HEK293 (cell line): Measurements from ENCODE around the gene ETF1.

ENCODE experiments used
- BCL11B ChIP-seq: fragments of 450-650 bp; formaldehyde crosslinking; IDR thresholded peaks from 2 replicates; pipeline ENCODE4 v1.5.1; 2016; ENCODE audit warnings: low read depth, missing biosample characterization, missing genetic modification characterization
- FEZF1 ChIP-seq: fragments of 450-650 bp; formaldehyde crosslinking; IDR thresholded peaks from 2 replicates; pipeline ENCODE4 v1.5.1; 2016; ENCODE audit warnings: missing biosample characterization, missing genetic modification characterization
- GLI2 ChIP-seq: fragments of 450-650 bp; formaldehyde crosslinking; IDR thresholded peaks from 2 replicates; pipeline ENCODE4; 2017; ENCODE audit warnings: missing biosample characterization, missing genetic modification characterization, low read depth, borderline replicate concordance
- GLIS2 ChIP-seq: fragments of 450-650 bp; formaldehyde crosslinking; IDR thresholded peaks from 2 replicates; pipeline ENCODE4 v1.5.1; 2016; ENCODE audit warnings: missing biosample characterization, missing genetic modification characterization
- HOXA7 ChIP-seq: sonication (generic); formaldehyde crosslinking; IDR thresholded peaks from 2 replicates; pipeline ENCODE4 v1.8.1; 2022; ENCODE audit warnings: missing genetic modification reagents, borderline replicate concordance
- HOXD13 ChIP-seq: sonication (generic); formaldehyde crosslinking; IDR thresholded peaks from 2 replicates; pipeline ENCODE4 v1.8.0; 2022; ENCODE audit warnings: missing genetic modification reagents, borderline replicate concordance
- KLF17 ChIP-seq: fragments of 450-650 bp; formaldehyde crosslinking; IDR thresholded peaks from 2 replicates; pipeline ENCODE4 v1.5.1; 2016; ENCODE audit warnings: missing biosample characterization, missing genetic modification characterization
- OSR2 ChIP-seq: fragments of 450-650 bp; formaldehyde crosslinking; IDR thresholded peaks from 2 replicates; pipeline ENCODE4 v1.5.1; 2016; ENCODE audit warnings: missing biosample characterization, missing genetic modification characterization
- PRDM1 ChIP-seq: fragments of 450-650 bp; formaldehyde crosslinking; IDR thresholded peaks from 2 replicates; pipeline ENCODE4; 2016; ENCODE audit warnings: missing biosample characterization, missing genetic modification characterization
- SP7 ChIP-seq: fragments of 450-650 bp; formaldehyde crosslinking; IDR thresholded peaks from 2 replicates; pipeline ENCODE4 v1.5.1; 2016; ENCODE audit warnings: missing biosample characterization, missing genetic modification characterization
- ZBTB21 ChIP-seq: fragments of 450-650 bp; formaldehyde crosslinking; IDR thresholded peaks from 2 replicates; pipeline ENCODE4 v1.5.1; 2017; ENCODE audit warnings: missing biosample characterization, missing genetic modification characterization
- ZBTB44 ChIP-seq: fragments of 450-650 bp; IDR thresholded peaks from 2 replicates; pipeline ENCODE4 v1.5.1; 2018; ENCODE audit warnings: missing biosample characterization, mild to moderate bottlenecking, missing genetic modification characterization
- ZBTB7A ChIP-seq: fragments of 450-650 bp; formaldehyde crosslinking; IDR thresholded peaks from 2 replicates; pipeline ENCODE4 v1.5.1; 2016; ENCODE audit warnings: low read depth, missing biosample characterization, missing genetic modification characterization
- ZBTB8A ChIP-seq: fragments of 450-650 bp; formaldehyde crosslinking; IDR thresholded peaks from 2 replicates; pipeline ENCODE4 v1.5.1; 2016; ENCODE audit warnings: missing biosample characterization, missing genetic modification characterization
- ZFP37 ChIP-seq: fragments of 450-650 bp; formaldehyde crosslinking; IDR thresholded peaks from 2 replicates; pipeline ENCODE4 v1.5.1; 2016; ENCODE audit warnings: missing biosample characterization, missing genetic modification characterization
- ZIC2 ChIP-seq: fragments of 450-650 bp; formaldehyde crosslinking; IDR thresholded peaks from 2 replicates; pipeline ENCODE4 v1.5.1; 2016; ENCODE audit warnings: missing biosample characterization, missing genetic modification characterization
- ZNF132 ChIP-seq: fragments of 450-650 bp; formaldehyde crosslinking; IDR thresholded peaks from 2 replicates; pipeline ENCODE4 v1.5.1; 2017; ENCODE audit warnings: missing biosample characterization, missing genetic modification characterization, borderline replicate concordance
- ZNF133 ChIP-seq: fragments of 450-650 bp; formaldehyde crosslinking; IDR thresholded peaks from 2 replicates; pipeline ENCODE4 v1.5.1; 2016; ENCODE audit warnings: missing biosample characterization, missing genetic modification characterization
- ZNF140 ChIP-seq: fragments of 450-650 bp; formaldehyde crosslinking; IDR thresholded peaks from 2 replicates; pipeline ENCODE4 v1.5.1; 2016; ENCODE audit warnings: missing biosample characterization, missing genetic modification characterization
- ZNF169 ChIP-seq: fragments of 450-650 bp; formaldehyde crosslinking; IDR thresholded peaks from 2 replicates; pipeline ENCODE4 v1.5.1; 2016; ENCODE audit warnings: missing biosample characterization, missing genetic modification characterization
- ZNF2 ChIP-seq: fragments of 450-650 bp; formaldehyde crosslinking; IDR thresholded peaks from 2 replicates; pipeline ENCODE4 v1.5.1; 2016; ENCODE audit warnings: missing biosample characterization, missing genetic modification characterization
- ZNF324 ChIP-seq: fragments of 450-650 bp; formaldehyde crosslinking; IDR thresholded peaks from 2 replicates; pipeline ENCODE4 v1.5.1; 2016; ENCODE audit warnings: missing biosample characterization, missing genetic modification characterization
- ZNF362 ChIP-seq: fragments of 450-650 bp; formaldehyde crosslinking; IDR thresholded peaks from 2 replicates; pipeline ENCODE4 v1.5.1; 2016; ENCODE audit warnings: missing biosample characterization, missing genetic modification characterization
- ZNF449 ChIP-seq: fragments of 450-650 bp; formaldehyde crosslinking; IDR thresholded peaks from 2 replicates; pipeline ENCODE4 v1.5.1; 2017; ENCODE audit warnings: missing biosample characterization, mild to moderate bottlenecking, missing genetic modification characterization, moderate library complexity
- ZNF514 ChIP-seq: fragments of 450-650 bp; formaldehyde crosslinking; IDR thresholded peaks from 2 replicates; pipeline ENCODE4 v1.5.1; 2016; ENCODE audit warnings: missing biosample characterization, missing genetic modification characterization
- ZNF549 ChIP-seq: fragments of 450-650 bp; IDR thresholded peaks from 2 replicates; pipeline ENCODE4 v1.5.1; 2018; ENCODE audit warnings: missing biosample characterization, missing genetic modification characterization, mild to moderate bottlenecking, inconsistent platforms, moderate library complexity
- ZNF558 ChIP-seq: fragments of 450-650 bp; formaldehyde crosslinking; IDR thresholded peaks from 2 replicates; pipeline ENCODE4 v1.5.1; 2016; ENCODE audit warnings: missing biosample characterization, missing genetic modification characterization
- ZNF585B ChIP-seq: fragments of 450-650 bp; formaldehyde crosslinking; IDR thresholded peaks from 2 replicates; pipeline ENCODE4 v1.5.1; 2016; ENCODE audit warnings: missing biosample characterization, missing genetic modification characterization
- ZNF621 ChIP-seq: fragments of 450-650 bp; formaldehyde crosslinking; IDR thresholded peaks from 2 replicates; pipeline ENCODE4 v1.5.1; 2017; ENCODE audit warnings: missing biosample characterization, missing genetic modification characterization
- ZNF626 ChIP-seq: fragments of 450-650 bp; sonication (Bioruptor Pico); formaldehyde crosslinking; IDR thresholded peaks from 2 replicates; pipeline ENCODE4 v1.5.1; 2018; ENCODE audit warnings: missing biosample characterization, missing genetic modification characterization, inconsistent platforms
- ZNF629 ChIP-seq: fragments of 450-650 bp; formaldehyde crosslinking; IDR thresholded peaks from 2 replicates; pipeline ENCODE4 v1.5.1; 2017; ENCODE audit warnings: missing biosample characterization, missing genetic modification characterization
- ZNF707 ChIP-seq: fragments of 450-650 bp; formaldehyde crosslinking; IDR thresholded peaks from 2 replicates; pipeline ENCODE4 v1.5.1; 2016; ENCODE audit warnings: missing biosample characterization, missing genetic modification characterization
- ZNF792 ChIP-seq: fragments of 450-650 bp; formaldehyde crosslinking; IDR thresholded peaks from 2 replicates; pipeline ENCODE4 v1.5.1; 2016; ENCODE audit warnings: missing biosample characterization, missing genetic modification characterization
- ZSCAN18 ChIP-seq: fragments of 450-650 bp; formaldehyde crosslinking; IDR thresholded peaks from 2 replicates; pipeline ENCODE4 v1.5.1; 2016; ENCODE audit warnings: missing biosample characterization, missing genetic modification characterization

The ETF1 gene

GRCh38 chr5:138464388-138465260, 78.4 kb downstream of the ETF1 start (continued):
- TF ChIP-seq ZSCAN18 (tag by site-specific recombination) (no peak), PRDM1 (no peak), OSR2 (tag by site-specific recombination) (peak; percentile 42; the same call in 1 of the 2 replicates), ZBTB8A (peak; percentile 98), ZNF707 (tag by site-specific recombination) (no peak), ZNF792 (tag by site-specific recombination) (no peak), ZNF133 (tag by site-specific recombination) (no peak), ZFP37 (tag by site-specific recombination) (peak; percentile 76; the same call in 1 of the 2 replicates), HOXD13 (CRISPR knock-in tag) (no peak), ZBTB7A (tag by site-specific recombination) (peak; percentile 90), ZNF140 (tag by site-specific recombination) (no peak), ZNF169 (no peak), BCL11B (peak; percentile 77), ZNF629 (tag by site-specific recombination) (no peak), ZNF2 (tag by site-specific recombination) (0 out of 2 replicates have a peak, but pooled peaks have one; percentile 29), ZNF514 (tag by site-specific recombination) (no peak), ZNF362 (tag by site-specific recombination) (no peak), ZNF558 (no peak), ZNF324 (tag by site-specific recombination) (no peak), GLI2 (tag by site-specific recombination) (no peak), SP7 (tag by site-specific recombination) (peak; percentile 50; the same call in 1 of the 2 replicates), HOXA7 (CRISPR knock-in tag) (no peak), GLIS2 (tag by site-specific recombination) (peak; percentile 93), ZNF626 (tag by site-specific recombination) (no peak), ZBTB21 (tag by site-specific recombination) (no peak), ZBTB44 (tag by site-specific recombination) (no peak), ZNF549 (no peak), ZNF132 (tag by site-specific recombination) (no peak), ZNF585B (tag by site-specific recombination) (no peak), KLF17 (tag by site-specific recombination) (peak; percentile 49), ZNF621 (tag by site-specific recombination) (no peak), ZNF449 (peak; percentile 89), ZIC2 (peak; percentile 66), FEZF1 (no peak)
